Astrocyte (in vitro differentiated cells and primary cell): ENCODE results near the gene CRY1. TPM values are rescaled to one million over a fixed set of nuclear protein-coding genes. Genes with fewer than 3 reads are reported as not detected.

Experiments used
- DNase-seq: peaks from one replicate; pipeline ENCODE4 v3.0.0-alpha.2; 2010; ENCODE audit warnings: low read depth
- FAIRE-seq: peaks from 2 replicates; lab custom pipeline; 2011; peaks lifted over from hg19 to GRCh38; lab: Jason Lieb, UNC
- H2AFZ ChIP-seq: 2 replicates; pipeline ENCODE4 v1.6.0; 2012; ENCODE audit warnings: low read depth, low read length, inconsistent platforms
- H3K27ac ChIP-seq: 2 replicates; pipeline ENCODE4 v1.5.1; 2011; ENCODE audit warnings: low read depth, low read length, inconsistent platforms
- H3K27me3 ChIP-seq: 2 replicates; pipeline ENCODE4 v1.6.0; 2011; ENCODE audit warnings: low read length, inconsistent platforms; ENCODE audit not compliant: insufficient read depth
- H3K36me3 ChIP-seq: 2 replicates; pipeline ENCODE4 v1.5.1; 2011; ENCODE audit warnings: low read length, inconsistent platforms; ENCODE audit not compliant: insufficient read depth
- H3K4me1 ChIP-seq: 2 replicates; pipeline ENCODE4 v1.5.1; 2011; ENCODE audit warnings: low read length, inconsistent platforms; ENCODE audit not compliant: insufficient read depth
- H3K4me2 ChIP-seq: 2 replicates; pipeline ENCODE4 v1.6.0; 2012; ENCODE audit warnings: low read length, inconsistent platforms
- H3K4me3 ChIP-seq: 2 replicates; pipeline ENCODE4 v1.5.1; 2011; ENCODE audit warnings: low read depth, mild to moderate bottlenecking, low read length, inconsistent platforms; ENCODE audit not compliant: insufficient read depth
- H3K79me2 ChIP-seq: 2 replicates; pipeline ENCODE4 v1.6.0; 2012; ENCODE audit warnings: mild to moderate bottlenecking, low read length, inconsistent platforms; ENCODE audit not compliant: insufficient read depth
- H3K9ac ChIP-seq: 2 replicates; pipeline ENCODE4 v1.6.0; 2012; ENCODE audit warnings: mild to moderate bottlenecking, low read length, inconsistent platforms
- H3K9me3 ChIP-seq: 2 replicates; pipeline ENCODE4 v1.5.1; 2012; ENCODE audit warnings: low read depth, mild to moderate bottlenecking, low read length, inconsistent platforms; ENCODE audit not compliant: insufficient read depth
- H4K20me1 ChIP-seq: 2 replicates; pipeline ENCODE4 v1.6.0; 2012; ENCODE audit warnings: low read length, inconsistent platforms; ENCODE audit not compliant: insufficient read depth
- H3K27ac Mint-ChIP-seq: one replicate; pipeline ENCODE4 v1.8.0; 2021; ENCODE audit warnings: mild to moderate bottlenecking, mixed read lengths; ENCODE audit not compliant: unreplicated experiment
- H3K27me3 Mint-ChIP-seq: one replicate; pipeline ENCODE4 v1.8.0; 2021; ENCODE audit warnings: low read depth, mixed read lengths; ENCODE audit not compliant: unreplicated experiment
- H3K36me3 Mint-ChIP-seq: one replicate; pipeline ENCODE4 v1.8.0; 2021; ENCODE audit warnings: low read depth, mixed read lengths; ENCODE audit not compliant: unreplicated experiment
- H3K4me1 Mint-ChIP-seq: one replicate; pipeline ENCODE4 v1.8.0; 2021; ENCODE audit warnings: low read depth, mixed read lengths; ENCODE audit not compliant: unreplicated experiment
- H3K4me3 Mint-ChIP-seq: one replicate; pipeline ENCODE4 v1.8.0; 2021; ENCODE audit warnings: mild to moderate bottlenecking, moderate library complexity, mixed read lengths; ENCODE audit not compliant: unreplicated experiment
- H3K9me3 Mint-ChIP-seq: one replicate; pipeline ENCODE4 v1.8.0; 2021; ENCODE audit warnings: mild to moderate bottlenecking, mixed read lengths; ENCODE audit not compliant: unreplicated experiment
- EZH2 ChIP-seq: IDR thresholded peaks from 2 replicates; pipeline ENCODE4 v1.6.1; 2012; ENCODE audit warnings: mild to moderate bottlenecking, low read length, inconsistent platforms; ENCODE audit not compliant: insufficient read depth
- total RNA-seq: library from RNA; stranded (reverse); gene quantifications from 2 replicates; pipeline ENCODE4 v1.2.1, GENCODE V29; 2021
- TF ChIP-seq, protein P1 (sequence below): IDR thresholded peaks from 2 replicates; pipeline ENCODE4 v1.5.1; 2011; ENCODE audit warnings: low read depth, mild to moderate bottlenecking, inconsistent platforms, low read length, moderate library complexity; ENCODE audit not compliant: insufficient read depth

The CRY1 gene
- total RNA-seq, 1 donor from 2014 or later, result 18.3 TPM

DNA sequence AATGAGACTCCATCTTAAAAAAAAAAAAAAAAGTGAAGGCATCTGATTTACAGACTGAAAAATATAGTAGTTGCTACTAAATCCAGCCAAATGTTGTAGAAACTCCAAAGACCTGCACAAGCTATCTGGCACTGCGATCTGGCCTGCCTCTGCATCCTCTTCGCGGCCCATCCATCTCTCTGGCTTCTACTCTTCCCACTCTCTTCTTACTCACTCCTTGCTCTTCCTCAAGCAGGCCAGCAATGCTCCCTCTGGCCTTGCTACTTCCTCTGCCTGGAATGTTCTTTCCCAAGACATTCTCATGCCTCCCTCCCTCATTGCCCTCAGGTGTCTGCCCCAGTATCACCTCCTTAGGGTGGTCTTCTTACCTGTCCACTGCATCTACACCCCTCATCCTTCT is 9.7 kb upstream of the CRY1 start:
- Histone ChIP-seq H2AFZ (no peak overlapping the region), H3K4me2 (no peak overlapping the region), H3K27ac (no peak overlapping the region), H3K79me2 (no peaks in the 10 kb centered on the region), H3K9ac (no peak overlapping the region), H3K4me3 (no peak overlapping the region), H4K20me1 (no peaks in the 10 kb centered on the region), H3K27me3 (no peaks in the 10 kb centered on the region), H3K9me3 (no peaks in the 10 kb centered on the region), H3K4me1 (no peaks in the 10 kb centered on the region), H3K36me3 (no peaks in the 10 kb centered on the region)
- no peaks in the 10 kb centered on the region for H3K9me3 Mint-ChIP-seq
- TF ChIP-seq, protein P1, sequence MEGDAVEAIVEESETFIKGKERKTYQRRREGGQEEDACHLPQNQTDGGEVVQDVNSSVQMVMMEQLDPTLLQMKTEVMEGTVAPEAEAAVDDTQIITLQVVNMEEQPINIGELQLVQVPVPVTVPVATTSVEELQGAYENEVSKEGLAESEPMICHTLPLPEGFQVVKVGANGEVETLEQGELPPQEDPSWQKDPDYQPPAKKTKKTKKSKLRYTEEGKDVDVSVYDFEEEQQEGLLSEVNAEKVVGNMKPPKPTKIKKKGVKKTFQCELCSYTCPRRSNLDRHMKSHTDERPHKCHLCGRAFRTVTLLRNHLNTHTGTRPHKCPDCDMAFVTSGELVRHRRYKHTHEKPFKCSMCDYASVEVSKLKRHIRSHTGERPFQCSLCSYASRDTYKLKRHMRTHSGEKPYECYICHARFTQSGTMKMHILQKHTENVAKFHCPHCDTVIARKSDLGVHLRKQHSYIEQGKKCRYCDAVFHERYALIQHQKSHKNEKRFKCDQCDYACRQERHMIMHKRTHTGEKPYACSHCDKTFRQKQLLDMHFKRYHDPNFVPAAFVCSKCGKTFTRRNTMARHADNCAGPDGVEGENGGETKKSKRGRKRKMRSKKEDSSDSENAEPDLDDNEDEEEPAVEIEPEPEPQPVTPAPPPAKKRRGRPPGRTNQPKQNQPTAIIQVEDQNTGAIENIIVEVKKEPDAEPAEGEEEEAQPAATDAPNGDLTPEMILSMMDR, result no peak
- no peak for TF ChIP-seq EZH2
- peaks cover 8% of the 10 kb centered on the region for H3K27me3 Mint-ChIP-seq
- DNase-seq, result no peak
- H3K4me1 Mint-ChIP-seq, result no peaks in the 10 kb centered on the region
- no peak overlapping the region for H3K4me3 Mint-ChIP-seq
- no peaks in the 10 kb centered on the region for H3K36me3 Mint-ChIP-seq
- FAIRE-seq, result no peak
- peak overlapping the region; percentile 50 for H3K27ac Mint-ChIP-seq

DNA sequence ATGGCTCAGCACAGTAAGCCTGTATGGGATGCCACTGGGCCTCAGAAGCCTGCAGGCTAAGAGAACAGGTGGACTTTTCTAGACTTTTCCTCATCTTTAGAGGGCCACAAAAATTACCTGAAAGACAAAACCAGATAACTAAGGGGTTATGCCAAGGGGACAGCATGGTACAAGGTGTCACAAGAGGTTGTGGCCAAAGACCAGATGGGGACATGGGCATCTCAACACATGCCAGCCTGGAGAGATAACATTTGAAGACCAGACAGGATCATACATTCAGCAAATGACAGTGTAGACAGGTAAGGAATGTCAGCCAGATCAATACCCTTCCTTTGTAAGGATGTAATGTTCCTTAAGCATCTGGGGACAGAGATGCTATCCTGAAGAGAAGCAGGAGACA is 8.9 kb upstream of the CRY1 start:
- Histone ChIP-seq H4K20me1 (no peaks in the 10 kb centered on the region), H3K27me3 (no peaks in the 10 kb centered on the region), H3K4me2 (no peak overlapping the region), H3K27ac (no peak overlapping the region), H3K36me3 (no peaks in the 10 kb centered on the region), H3K9me3 (no peaks in the 10 kb centered on the region), H3K9ac (no peak overlapping the region), H3K4me3 (no peak overlapping the region), H2AFZ (no peak overlapping the region), H3K4me1 (no peaks in the 10 kb centered on the region), H3K79me2 (no peaks in the 10 kb centered on the region)
- Mint-ChIP-seq H3K36me3 (no peaks in the 10 kb centered on the region), H3K9me3 (no peaks in the 10 kb centered on the region), H3K4me3 (no peak overlapping the region), H3K27ac (no peak overlapping the region), H3K27me3 (peaks cover 5% of the 10 kb centered on the region), H3K4me1 (no peaks in the 10 kb centered on the region)
- no peak for DNase-seq
- no peak for FAIRE-seq
- TF ChIP-seq, protein P1, result no peak
- no peak for TF ChIP-seq EZH2

DNA sequence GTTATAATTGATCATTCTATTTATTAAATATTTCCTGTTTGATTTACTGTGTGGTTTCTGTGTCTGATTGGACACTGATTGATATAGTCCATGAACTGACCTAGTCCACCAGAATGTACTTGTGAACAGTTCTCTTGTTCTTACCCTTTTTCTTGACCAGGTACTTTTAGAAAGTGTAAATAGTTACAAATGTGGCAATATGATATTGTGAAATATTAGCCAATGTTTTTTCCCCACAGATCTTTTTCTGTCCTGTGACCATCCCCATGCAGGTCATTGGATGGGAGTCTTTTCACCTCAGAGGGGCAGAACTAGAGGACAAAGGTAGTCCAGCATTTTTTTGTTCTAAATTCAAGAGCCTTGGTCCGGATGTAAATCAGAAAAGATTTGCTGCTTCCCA is 8.3 kb upstream of the CRY1 start:
- Mint-ChIP-seq H3K9me3 (no peaks in the 10 kb centered on the region), H3K4me3 (no peak overlapping the region), H3K27me3 (peaks cover under 1% of the 10 kb centered on the region), H3K4me1 (no peaks in the 10 kb centered on the region), H3K27ac (no peak overlapping the region), H3K36me3 (no peaks in the 10 kb centered on the region)
- FAIRE-seq (no peak), DNase-seq (no peak)
- no peak overlapping the region for H3K4me3 ChIP-seq
- H3K27me3 ChIP-seq, result no peaks in the 10 kb centered on the region
- no peak overlapping the region for H2AFZ ChIP-seq
- TF ChIP-seq, protein P1, result no peak
- TF ChIP-seq EZH2, result no peak
- no peak overlapping the region for H3K4me2 ChIP-seq
- no peaks in the 10 kb centered on the region for H4K20me1 ChIP-seq
- no peaks in the 10 kb centered on the region for H3K36me3 ChIP-seq
- no peaks in the 10 kb centered on the region for H3K79me2 ChIP-seq
- H3K9ac ChIP-seq, result no peak overlapping the region
- no peaks in the 10 kb centered on the region for H3K4me1 ChIP-seq
- no peak overlapping the region for H3K27ac ChIP-seq
- no peaks in the 10 kb centered on the region for H3K9me3 ChIP-seq
